HepG2 (cell line): ENCODE results near the gene NTSR2. TPM values are rescaled to one million over a fixed set of nuclear protein-coding genes. Genes with fewer than 3 reads are reported as not detected.

Experiments
- ATAC-seq: fragments of 200-7000 bp; cut with Tn5 transposase; 3 replicates; pipeline ENCODE4 v1.9.1; 2020; ENCODE audit warnings: mild to moderate bottlenecking, moderate library complexity
- BruUV-seq: library from RNA; stranded (reverse); fragments of 400-500 nt; replicated peaks from 2 replicates; lab custom pipeline; 2021; lab: Mats Ljungman, UMichigan
- CTCF ChIA-PET: fragments of 300-600 bp; formaldehyde crosslinking; extraction: SDS; loops from one replicate; lab custom pipeline; 2021; ENCODE audit warnings: low total read pairs, inconsistent platforms, low intra/inter-chr PET ratio; lab: Yijun Ruan, JAX
- POLR2A ChIA-PET: fragments of 350-600 bp; sonication (Branson Sonifier 250); formaldehyde crosslinking; loops from one replicate; lab custom pipeline; 2020; ENCODE audit warnings: antibody characterized with exemption, inconsistent platforms; lab: Yijun Ruan, JAX
- DNase-seq: peaks from one replicate; pipeline ENCODE4 v3.0.0-alpha.2; 2015; ENCODE audit warnings: low spot score
- FAIRE-seq: peaks from 3 replicates; lab custom pipeline; 2011; peaks lifted over from hg19 to GRCh38; lab: Jason Lieb, UNC
- H2AFZ ChIP-seq: one replicate; pipeline ENCODE4 v1.6.1; 2011; ENCODE audit warnings: low read length, inconsistent platforms
- H3K27ac ChIP-seq: fragments of 300-600 bp; 3 replicates; pipeline ENCODE4 v1.8.0; 2011; ENCODE audit warnings: mixed run types, mild to moderate bottlenecking, mixed read lengths, low read length, inconsistent platforms; ENCODE audit not compliant: insufficient read depth; ENCODE audit errors: extremely low read length
- H3K27me3 ChIP-seq, 2 experiments: fragments of 200-600 bp in 1 of 2; 2 replicates in 1 of 2; 3 replicates in 1 of 2; pipeline versions ENCODE4 v1.6.0 to v1.8.0; 2011; ENCODE audit warnings: low read length in 2 of 2, mild to moderate bottlenecking in 2 of 2, moderate library complexity in 2 of 2, inconsistent platforms in 1 of 2; ENCODE audit not compliant: insufficient read depth in 2 of 2, control insufficient read depth in 1 of 2
- H3K36me3 ChIP-seq, 2 experiments: fragments of 200-600 bp in 1 of 2; replicated peaks in 1 of 2; 2 replicates in 1 of 2; 3 replicates in 1 of 2; pipeline versions ENCODE4 v1.5.1 to v1.8.0; 2011; ENCODE audit warnings: low read length in 2 of 2, inconsistent platforms in 1 of 2; ENCODE audit not compliant: insufficient read depth in 2 of 2, control insufficient read depth in 1 of 2
- H3K4me1 ChIP-seq: 2 replicates; pipeline ENCODE4 v1.5.1; 2012; ENCODE audit warnings: low read length, inconsistent platforms; ENCODE audit not compliant: insufficient read depth
- H3K4me2 ChIP-seq: 2 replicates; pipeline ENCODE4 v1.6.0; 2011; ENCODE audit warnings: low read depth, low read length, inconsistent platforms
- H3K4me3 ChIP-seq, 3 experiments: fragments of 200-600 bp in 1 of 3; sonication (generic), shearing (Covaris generic) in 1 of 3; replicated peaks in 1 of 3; 2 replicates each; pipeline ENCODE4 v1.5.1; 2011 to 2016; ENCODE audit warnings: low read length in 3 of 3, inconsistent platforms in 2 of 3, low read depth in 2 of 3, mild to moderate bottlenecking in 2 of 3, control low read depth in 1 of 3, mixed read lengths in 1 of 3; ENCODE audit not compliant: insufficient read depth in 1 of 3
- H3K79me2 ChIP-seq: one replicate; pipeline ENCODE4 v1.6.1; 2011; ENCODE audit warnings: low read length, inconsistent platforms; ENCODE audit not compliant: insufficient read depth
- H3K9ac ChIP-seq: 2 replicates; pipeline ENCODE4 v1.6.0; 2011; ENCODE audit warnings: mild to moderate bottlenecking, low read depth, low read length, inconsistent platforms; ENCODE audit not compliant: insufficient read depth
- H3K9me3 ChIP-seq: 2 replicates; pipeline ENCODE4 v1.5.1; 2012; ENCODE audit warnings: mild to moderate bottlenecking, low read length
- H4K20me1 ChIP-seq: 2 replicates; pipeline ENCODE4 v1.6.0; 2011; ENCODE audit warnings: inconsistent platforms, mild to moderate bottlenecking, low read length, moderate library complexity; ENCODE audit not compliant: insufficient read depth
- DNMT3B ChIP-seq: conservative IDR thresholded peaks from 2 replicates; pipeline ENCODE4 v1.6.1; 2016; ENCODE audit warnings: missing biosample characterization, control low read depth
- HOXA9 ChIP-seq: sonication (generic); formaldehyde crosslinking; IDR thresholded peaks from 2 replicates; pipeline ENCODE4 v1.8.1; 2022; ENCODE audit warnings: missing genetic modification reagents, mild to moderate bottlenecking, moderate library complexity, borderline replicate concordance
- KMT2B ChIP-seq: IDR thresholded peaks from 2 replicates; pipeline ENCODE4 v1.6.1; 2016; ENCODE audit warnings: missing genetic modification reagents, missing compliant biosample characterization
- MEF2D ChIP-seq: sonication (generic); formaldehyde crosslinking; IDR thresholded peaks from 2 replicates; pipeline ENCODE4 v1.5.1; 2020; ENCODE audit warnings: mild to moderate bottlenecking, missing genetic modification reagents
- MLLT10 ChIP-seq: sonication (generic); formaldehyde crosslinking; IDR thresholded peaks from 2 replicates; pipeline ENCODE4 v1.4.0; 2020; ENCODE audit warnings: missing genetic modification reagents
- ONECUT2 ChIP-seq: sonication (generic); formaldehyde crosslinking; IDR thresholded peaks from 2 replicates; pipeline ENCODE4 v1.4.0; 2020; ENCODE audit warnings: missing genetic modification reagents
- SALL2 ChIP-seq: sonication (generic); formaldehyde crosslinking; IDR thresholded peaks from 2 replicates; pipeline ENCODE4 v1.8.1; 2023; ENCODE audit warnings: mild to moderate bottlenecking, missing genetic modification reagents, inconsistent platforms
- SMAD9 ChIP-seq: sonication (generic); formaldehyde crosslinking; IDR thresholded peaks from 2 replicates; pipeline ENCODE4 v1.5.1; 2020; ENCODE audit warnings: mild to moderate bottlenecking, missing genetic modification reagents
- ZBTB37 ChIP-seq: sonication (generic); formaldehyde crosslinking; IDR thresholded peaks from 2 replicates; pipeline ENCODE4 v1.4.0; 2020; ENCODE audit warnings: mild to moderate bottlenecking, missing genetic modification reagents
- ZNF484 ChIP-seq: sonication (generic); formaldehyde crosslinking; IDR thresholded peaks from 2 replicates; pipeline ENCODE4 v1.5.1; 2020; ENCODE audit warnings: mild to moderate bottlenecking, low read depth, missing genetic modification reagents, borderline replicate concordance
- ZNF768 ChIP-seq: sonication (generic); formaldehyde crosslinking; IDR thresholded peaks from 2 replicates; pipeline ENCODE4 v1.4.0; 2020; ENCODE audit warnings: missing genetic modification reagents
- WGBS: methylation state at CpG from one replicate; pipeline ENCODE4 v1.1.6; 2017; ENCODE audit warnings: low lambda C conversion rate; 5-methylcytosine and 5-hydroxymethylcytosine counted together
- in situ Hi-C: cut with HindIII; loops from 2 replicates; pipeline ENCODE4 v1.10.0; 2017; ENCODE audit warnings: low pct_unique_long_range_greater_than_20kb; ENCODE audit not compliant: extremely low pct_ligation_motif_present
- intact Hi-C: fragments of 100-400 bp; cut with micrococcal nuclease; formaldehyde crosslinking; loops from one replicate; pipeline ENCODE4 v1.10.0; 2022; ENCODE audit not compliant: unreplicated experiment
- polyA plus RNA-seq, 8 experiments: library from polyadenylated mRNA; depleted of rRNA in 3 of 8; stranded (reverse) in 7 of 8; unstranded in 1 of 8; fragments of >200 nt; fragmentation: Illumina TruSeq in 4 of 8; extraction: Trizol in 4 of 8; gene quantifications; 2 replicates each; pipeline versions ENCODE4 v1.2.1 to v1.2.3, GENCODE V29; 2011 to 2016; ENCODE audit warnings: low read depth in 4 of 8, missing spikeins in 1 of 8, mixed read lengths in 1 of 8; ENCODE audit not compliant: insufficient read depth in 1 of 8
- total RNA-seq, 5 experiments: library from RNA; depleted of rRNA; stranded (reverse); fragments of >200 nt; fragmentation: Illumina TruSeq; extraction: Trizol; gene quantifications; 2 replicates each; pipeline ENCODE4 v1.2.3, GENCODE V29; 2016; ENCODE audit warnings: low read depth in 1 of 5

NTSR2 gene
- total and polyA plus RNA-seq, 2 of the 13 experiments (the other 11 are each of a cell fraction or from before 2014, with no cell fraction given): not detected

GRCh38 chr2:11711751-11712150, 41.8 kb upstream of the NTSR2 start:
- H3K4me2 ChIP-seq: no peak overlapping the region
- 46% methylated on average over 8 of the region's 8 CpGs for WGBS
- H3K9me3 ChIP-seq: no peaks in the 10 kb centered on the region
- no peak for ATAC-seq
- POLR2A ChIA-PET: no interaction called here
- H3K27ac ChIP-seq: no peak overlapping the region
- no peak overlapping the region for H3K4me3 ChIP-seq
- no peak for FAIRE-seq
- H3K36me3 ChIP-seq: no peaks in the 10 kb centered on the region
- H2AFZ ChIP-seq: no peak overlapping the region
- CTCF ChIA-PET: no interaction called here
- H3K27me3 ChIP-seq: peaks cover 7 to 31% of the 10 kb centered on the region in 2 experiments; a peak in 3 of 5 replicates
- no peaks in the 10 kb centered on the region for H4K20me1 ChIP-seq
- intact Hi-C loops (no loop called here), in situ Hi-C loops (no loop called here)
- H3K79me2 ChIP-seq: no peaks in the 10 kb centered on the region
- no peak overlapping the region for H3K9ac ChIP-seq
- BruUV-seq: no TSS peak
- DNase-seq: no peak
- TF ChIP-seq MLLT10 (CRISPR knock-in tag) (no peak), ZNF484 (no peak), SMAD9 (CRISPR knock-in tag) (no peak), ONECUT2 (CRISPR knock-in tag) (no peak), SALL2 (CRISPR knock-in tag) (no peak), DNMT3B (no peak), ZNF768 (no peak), ZBTB37 (CRISPR knock-in tag) (no peak), HOXA9 (CRISPR knock-in tag) (no peak), KMT2B (CRISPR knock-in tag) (no peak), MEF2D (no peak)
- H3K4me1 ChIP-seq: peaks cover 14% of the 10 kb centered on the region
